Vagina (tissue), 2 donors: ENCODE results near the gene PODXL2. TPM values are rescaled to one million over a fixed set of nuclear protein-coding genes. Genes with fewer than 3 reads are reported as not detected.

ENCODE experiments used
- DNase-seq, 2 donors: peaks; one replicate each; pipeline ENCODE4 v3.0.0-alpha.2; 2017; ENCODE audit errors: extremely low spot score in 2 of 2
- H3K27ac ChIP-seq: fragments of 200-600 bp; sonication (generic); one replicate; pipeline ENCODE4 v1.5.1; 2019
- H3K27me3 ChIP-seq: fragments of 200-600 bp; sonication (generic); one replicate; pipeline ENCODE4 v1.5.1; 2019
- H3K36me3 ChIP-seq, 2 donors: fragments of 200-600 bp; sonication (generic); one replicate each; pipeline ENCODE4 v1.5.1; 2017 to 2019
- H3K4me1 ChIP-seq: fragments of 200-600 bp; sonication (generic); one replicate; pipeline ENCODE4 v1.5.1; 2019
- H3K4me3 ChIP-seq, 2 donors: fragments of 200-600 bp; sonication (generic); 1 replicate in 1 of 2; 2 replicates in 1 of 2; pipeline ENCODE4 v1.5.1; 2016 to 2019
- H3K9me3 ChIP-seq: fragments of 200-600 bp; sonication (generic); one replicate; pipeline ENCODE4 v1.5.1; 2019
- CTCF ChIP-seq, 3 experiments: fragments of 450-650 bp in 2 of 3; fragments of 200-600 bp in 1 of 3; sonication (generic) in 1 of 3; IDR thresholded peaks; one replicate each; pipeline ENCODE4 v1.5.1; 2017 to 2019; ENCODE audit warnings: antibody characterized with exemption in 3 of 3, mild to moderate bottlenecking in 2 of 3, moderate library complexity in 2 of 3
- POLR2A ChIP-seq, 2 donors: fragments of 450-650 bp; IDR thresholded peaks; one replicate each; pipeline ENCODE4 v1.6.1; 2017; ENCODE audit warnings: antibody characterized with exemption in 2 of 2, mild to moderate bottlenecking in 2 of 2, moderate library complexity in 2 of 2
- POLR2AphosphoS5 ChIP-seq, 2 donors: sonication (generic); formaldehyde crosslinking; IDR thresholded peaks; one replicate each; pipeline ENCODE4 v1.9.0; 2017; ENCODE audit warnings: antibody characterized with exemption in 2 of 2, mild to moderate bottlenecking in 2 of 2, low read depth in 1 of 2; ENCODE audit not compliant: insufficient read depth in 1 of 2
- intact Hi-C: fragments of 100-400 bp; cut with DNase I; formaldehyde crosslinking; loops from one replicate; pipeline ENCODE4 v1.15.1; 2023
- total RNA-seq: library from RNA; depleted of rRNA; stranded (reverse); fragments of >200 nt; gene quantifications from one replicate; pipeline ENCODE4 v1.2.3, GENCODE V29; 2016

Gene PODXL2
- total RNA-seq, 1 donor from 2014 or later = 2.9 TPM

DNA sequence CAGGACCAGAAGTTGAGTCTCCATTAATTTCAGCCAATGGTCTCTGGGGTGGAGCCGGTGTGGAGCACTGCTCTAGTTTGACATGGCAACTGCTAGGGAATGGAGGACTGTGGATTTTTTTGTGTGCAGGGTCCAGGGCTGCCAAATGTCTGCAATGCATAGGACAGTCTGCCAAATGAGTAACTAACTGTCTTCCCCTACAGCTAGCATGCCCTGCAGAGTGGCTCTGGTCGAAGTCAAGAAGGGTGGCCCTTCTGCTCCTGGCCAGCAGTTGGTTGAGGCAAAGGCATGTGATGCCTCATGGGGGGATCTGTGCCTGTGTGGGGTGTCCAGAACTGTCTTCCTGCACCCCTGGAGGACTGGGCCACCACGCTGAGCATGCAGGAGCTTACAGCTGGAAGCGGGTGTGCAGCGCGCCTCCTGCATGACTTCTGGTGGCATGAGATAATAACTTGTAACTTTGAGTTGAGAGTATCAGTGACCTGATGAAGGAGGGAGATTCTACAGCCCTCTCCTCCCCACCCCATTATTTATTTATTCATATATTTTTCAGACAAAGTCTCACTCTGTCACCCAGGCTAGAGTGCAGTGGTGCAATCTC is 43.1 kb upstream of the PODXL2 start:
- no peak for TF ChIP-seq POLR2AphosphoS5 (IDR thresholded peaks at IDR 0.05; ENCODE audit: insufficient read depth in 1 of 2, low read depth in 1 of 2)
- TF ChIP-seq CTCF (IDR thresholded peaks at IDR 0.05) = no peak
- TF ChIP-seq POLR2A (IDR thresholded peaks at IDR 0.05) = no peak
- Histone ChIP-seq H3K27ac (peak overlapping the region; percentile 70), H3K4me1 (peaks cover 56% of the 10 kb centered on the region), H3K9me3 (no peaks in the 10 kb centered on the region), H3K4me3 (no peak overlapping the region), H3K27me3 (no peaks in the 10 kb centered on the region), H3K36me3 (no peaks in the 10 kb centered on the region)
- no peak for DNase-seq
- intact Hi-C loops = no loop called here

DNA sequence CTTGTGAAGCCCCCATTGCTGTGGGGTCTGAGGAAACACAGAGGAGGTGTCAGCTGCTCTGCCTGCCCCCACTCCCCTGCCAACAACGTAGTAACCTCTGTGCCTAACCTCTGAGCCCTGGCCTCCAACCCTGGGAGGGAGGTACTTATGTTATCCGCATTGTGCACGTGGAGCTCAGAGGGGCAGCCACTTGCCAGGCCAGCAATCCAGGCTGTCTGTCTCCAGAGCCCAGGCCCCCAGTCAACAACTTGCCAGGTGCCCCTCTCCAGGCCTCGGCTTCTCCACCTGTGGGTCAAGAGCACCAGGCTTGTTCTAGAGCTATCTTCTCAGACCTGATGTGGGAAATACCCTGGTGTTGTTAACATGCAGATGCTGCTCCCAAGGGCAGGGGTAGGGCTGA is 41.1 kb upstream of the PODXL2 start:
- Histone ChIP-seq H3K27me3 (no peaks in the 10 kb centered on the region), H3K4me3 (no peak overlapping the region), H3K36me3 (no peaks in the 10 kb centered on the region), H3K4me1 (peaks cover 61% of the 10 kb centered on the region), H3K27ac (peak overlapping the region; percentile 95), H3K9me3 (no peaks in the 10 kb centered on the region)
- TF ChIP-seq CTCF (IDR thresholded peaks at IDR 0.05) (no peak), POLR2A (IDR thresholded peaks at IDR 0.05) (no peak), POLR2AphosphoS5 (IDR thresholded peaks at IDR 0.05; ENCODE audit: insufficient read depth in 1 of 2, low read depth in 1 of 2) (no peak)
- DNase-seq = no peak
- intact Hi-C loops = no loop called here

GRCh38 chr3:127588806-127589577 is 40.0 kb upstream of the PODXL2 start:
- Histone ChIP-seq H3K4me3 (peak overlapping the region; percentile 75 to 95), H3K9me3 (no peaks in the 10 kb centered on the region), H3K4me1 (peaks cover 61% of the 10 kb centered on the region), H3K27me3 (no peaks in the 10 kb centered on the region), H3K36me3 (no peaks in the 10 kb centered on the region), H3K27ac (peak overlapping the region; percentile 95)
- no peak for TF ChIP-seq POLR2AphosphoS5 (IDR thresholded peaks at IDR 0.05; ENCODE audit: insufficient read depth in 1 of 2, low read depth in 1 of 2)
- TF ChIP-seq CTCF (IDR thresholded peaks at IDR 0.05) = no peak
- TF ChIP-seq POLR2A (IDR thresholded peaks at IDR 0.05) = no peak
- intact Hi-C loops = no loop called here
- DNase-seq = no peak

DNA sequence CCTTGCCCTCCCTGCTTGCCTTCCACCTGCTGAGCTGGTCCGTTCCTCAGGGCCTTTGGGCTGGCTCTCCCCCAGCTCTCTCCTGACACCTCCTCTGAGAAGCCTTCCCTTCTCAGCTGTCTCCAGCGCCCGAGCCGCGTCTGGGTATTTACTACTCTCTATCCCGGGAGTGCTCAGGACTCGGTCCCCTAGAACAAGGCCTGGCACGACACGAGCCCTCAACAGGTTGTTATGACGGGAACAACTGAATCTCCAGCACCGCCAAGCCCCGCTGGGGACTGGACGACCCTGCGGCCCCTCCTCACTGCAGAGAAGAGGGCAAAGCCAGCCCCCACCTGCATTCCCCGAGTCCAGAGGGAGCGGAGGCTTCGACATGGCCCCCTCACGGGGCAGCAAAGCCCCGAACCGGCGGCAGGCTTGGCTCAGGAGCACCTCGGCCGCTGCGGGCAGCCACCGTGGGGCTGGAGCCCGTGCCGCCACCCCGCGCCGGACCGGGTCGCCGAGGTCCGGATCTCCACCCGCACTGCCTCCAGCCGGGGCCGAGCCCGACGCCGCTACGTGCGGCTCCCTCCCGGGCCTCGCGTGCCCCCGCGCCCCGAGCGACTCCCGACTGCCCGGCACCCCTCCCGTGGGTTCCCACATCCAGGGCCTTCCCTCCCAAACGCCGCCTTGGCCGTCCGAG is 39.2 kb upstream of the PODXL2 start:
- TF ChIP-seq CTCF (IDR thresholded peaks at IDR 0.05) (no peak), POLR2A (IDR thresholded peaks at IDR 0.05) (no peak), POLR2AphosphoS5 (IDR thresholded peaks at IDR 0.05; ENCODE audit: insufficient read depth in 1 of 2, low read depth in 1 of 2) (no peak)
- peak overlapping the region; percentile 75 to 95 for H3K4me3 ChIP-seq
- peak overlapping the region; percentile 95 for H3K27ac ChIP-seq
- H3K9me3 ChIP-seq = no peaks in the 10 kb centered on the region
- no peaks in the 10 kb centered on the region for H3K27me3 ChIP-seq
- peaks cover 58% of the 10 kb centered on the region for H3K4me1 ChIP-seq
- DNase-seq = no peak
- intact Hi-C loops = no loop called here
- H3K36me3 ChIP-seq = no peaks in the 10 kb centered on the region
